Erythroblast (primary cell): ENCODE results near the gene GAP43.

Source experiments
- GATA1 ChIP-seq: IDR thresholded peaks from 2 replicates; pipeline ENCODE4 v1.6.1; 2011; ENCODE audit warnings: low read depth, mild to moderate bottlenecking, control low read depth, low read length, moderate library complexity
- POLR2A ChIP-seq: IDR thresholded peaks from 2 replicates; pipeline ENCODE4 v1.6.1; 2011; ENCODE audit warnings: mild to moderate bottlenecking, low read length

DNA sequence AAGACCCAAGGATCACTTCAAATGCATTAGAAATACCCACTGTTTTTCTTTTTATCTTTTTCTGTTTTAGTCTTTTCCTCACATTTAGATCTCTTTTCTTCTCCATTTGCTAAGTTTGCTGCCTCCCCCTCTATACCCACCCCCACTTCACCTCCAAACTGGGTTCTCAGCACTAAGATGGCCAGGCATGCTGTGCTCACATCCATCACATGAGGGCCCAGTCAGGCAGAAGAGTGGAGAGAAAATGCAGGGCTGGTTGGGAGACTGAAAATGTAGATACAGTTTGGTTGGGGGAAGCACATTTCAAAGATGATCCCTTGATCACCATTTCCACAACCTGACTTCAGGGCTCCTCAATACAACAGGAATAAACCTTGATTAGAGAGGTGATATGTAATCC is 8.7 kb downstream of the GAP43 start:
- no peak for TF ChIP-seq POLR2A
- TF ChIP-seq GATA1: no peak
